H1 (cell line): Measurements from ENCODE around the gene BNIP2. TPM values are rescaled to one million over a fixed set of nuclear protein-coding genes. Genes with fewer than 3 reads are reported as not detected.

Experiments
- CTCF ChIA-PET: fragments of 300-600 bp; sonication (Branson Sonifier 250); formaldehyde crosslinking; loops from one replicate; lab custom pipeline; 2021; ENCODE audit not compliant: partially characterized antibody; lab: Charles Lee
- POLR2A ChIA-PET: fragments of 300-600 bp; sonication (Branson Sonifier 250); formaldehyde crosslinking; loops from one replicate; lab custom pipeline; 2021; ENCODE audit warnings: inconsistent platforms; ENCODE audit not compliant: partially characterized antibody; lab: Charles Lee
- DNase-seq, 2 experiments: peaks; one replicate each; pipeline versions ENCODE4 v3.0.0 to v3.0.0-alpha.2; 2010 to 2022; ENCODE audit warnings: low spot score in 2 of 2, low read depth in 1 of 2, mixed read lengths in 1 of 2
- FAIRE-seq: peaks from 2 replicates; lab custom pipeline; 2011; peaks lifted over from hg19 to GRCh38; lab: Jason Lieb, UNC
- H2AFZ ChIP-seq: 2 replicates; pipeline ENCODE4 v1.8.1; 2012; ENCODE audit warnings: low read length, inconsistent platforms
- H2AK5ac ChIP-seq: 2 replicates; pipeline ENCODE4 v1.6.1; 2013; ENCODE audit warnings: low read depth, low read length
- H2BK120ac ChIP-seq: replicated peaks from 2 replicates; pipeline ENCODE3; 2013; ENCODE audit warnings: low read depth, low read length, inconsistent platforms
- H2BK12ac ChIP-seq: 2 replicates; pipeline ENCODE4 v1.6.1; 2013; ENCODE audit warnings: low read depth, low read length
- H2BK15ac ChIP-seq: 2 replicates; pipeline ENCODE4 v1.6.1; 2013; ENCODE audit warnings: low read length
- H2BK20ac ChIP-seq: 2 replicates; pipeline ENCODE4 v1.6.1; 2013; ENCODE audit warnings: low read length
- H2BK5ac ChIP-seq: 2 replicates; pipeline ENCODE4 v1.6.1; 2013; ENCODE audit warnings: low read depth, low read length
- H3K14ac ChIP-seq: 2 replicates; pipeline ENCODE4 v1.6.1; 2013; ENCODE audit warnings: inconsistent platforms; ENCODE audit not compliant: insufficient read length
- H3K18ac ChIP-seq: 2 replicates; pipeline ENCODE4 v1.6.1; 2013; ENCODE audit warnings: low read length; ENCODE audit errors: extremely low read depth
- H3K23ac ChIP-seq: 2 replicates; pipeline ENCODE4 v1.6.1; 2013; ENCODE audit warnings: inconsistent platforms; ENCODE audit not compliant: insufficient read length
- H3K23me2 ChIP-seq: 2 replicates; pipeline ENCODE4 v1.6.1; 2013; ENCODE audit warnings: low read depth, low read length
- H3K27ac ChIP-seq: 2 replicates; pipeline ENCODE4 v1.6.1; 2011; ENCODE audit warnings: low read depth, low read length, inconsistent platforms
- H3K27me3 ChIP-seq, 4 experiments: replicated peaks in 1 of 4; 1 replicate in 1 of 4; 2 replicates in 3 of 4; pipeline versions ENCODE4 v1.6.1 to v1.8.1; 2011 to 2013; ENCODE audit warnings: low read length in 3 of 4, mild to moderate bottlenecking in 3 of 4, inconsistent platforms in 2 of 4, mixed read lengths in 2 of 4, moderate library complexity in 1 of 4; ENCODE audit not compliant: control insufficient read depth in 3 of 4, insufficient read depth in 3 of 4; ENCODE audit errors: extremely low read depth in 1 of 4
- H3K36me3 ChIP-seq, 4 experiments: 2 replicates each; pipeline versions ENCODE4 v1.6.1 to v1.8.1; 2011 to 2013; ENCODE audit warnings: mild to moderate bottlenecking in 4 of 4, low read length in 3 of 4, moderate library complexity in 2 of 4, control low read depth in 1 of 4, inconsistent platforms in 1 of 4; ENCODE audit not compliant: insufficient read depth in 4 of 4, control insufficient read depth in 2 of 4
- H3K4ac ChIP-seq: replicated peaks from 2 replicates; pipeline ENCODE3; 2013; ENCODE audit warnings: low read length, low read depth, mixed read lengths, inconsistent platforms; ENCODE audit not compliant: insufficient read length
- H3K4me1 ChIP-seq, 4 experiments: replicated peaks in 1 of 4; 1 replicate in 1 of 4; 2 replicates in 3 of 4; pipeline versions ENCODE4 v1.6.1 to v1.8.1; 2011 to 2013; ENCODE audit warnings: low read length in 3 of 4, inconsistent platforms in 2 of 4, mixed read lengths in 1 of 4; ENCODE audit not compliant: insufficient read depth in 4 of 4, control insufficient read depth in 3 of 4
- H3K4me2 ChIP-seq, 2 experiments: 2 replicates each; pipeline versions ENCODE4 v1.6.1 to v1.8.1; 2011 to 2013; ENCODE audit warnings: low read depth in 2 of 2, low read length in 2 of 2, control low read depth in 1 of 2, inconsistent platforms in 1 of 2, mild to moderate bottlenecking in 1 of 2; ENCODE audit not compliant: insufficient read depth in 1 of 2
- H3K4me3 ChIP-seq, 4 experiments: fragments of 200-600, 300-600 bp in 1 of 4; sonication (generic), shearing (Covaris generic), sonication (Bioruptor Twin) in 1 of 4; 2 replicates each; pipeline versions ENCODE4 v1.5.1 to v1.8.1; 2011 to 2016; ENCODE audit warnings: low read length in 4 of 4, low read depth in 3 of 4, control low read depth in 2 of 4, inconsistent platforms in 2 of 4, mild to moderate bottlenecking in 2 of 4, mixed read lengths in 1 of 4, moderate library complexity in 1 of 4; ENCODE audit not compliant: insufficient read depth in 2 of 4; ENCODE audit errors: extremely low read depth in 1 of 4
- H3K56ac ChIP-seq: replicated peaks from 2 replicates; pipeline ENCODE3; 2013; ENCODE audit warnings: low read depth, mild to moderate bottlenecking, mixed read lengths, low read length, inconsistent platforms; ENCODE audit not compliant: insufficient read length
- H3K79me1 ChIP-seq: 2 replicates; pipeline ENCODE4 v1.6.1; 2013; ENCODE audit warnings: low read depth, low read length, control low read depth
- H3K79me2 ChIP-seq, 2 experiments: 2 replicates each; pipeline versions ENCODE4 v1.6.1 to v1.8.1; 2012 to 2013; ENCODE audit warnings: low read length in 2 of 2, mild to moderate bottlenecking in 2 of 2, inconsistent platforms in 1 of 2; ENCODE audit not compliant: insufficient read depth in 2 of 2, control insufficient read depth in 1 of 2
- H3K9ac ChIP-seq, 4 experiments: replicated peaks in 1 of 4; 1 replicate in 1 of 4; 2 replicates in 3 of 4; pipeline versions ENCODE4 v1.6.1 to v1.8.1; 2011 to 2013; ENCODE audit warnings: low read depth in 3 of 4, low read length in 3 of 4, control low read depth in 2 of 4, mild to moderate bottlenecking in 2 of 4, moderate library complexity in 2 of 4, inconsistent platforms in 1 of 4; ENCODE audit errors: extremely low read depth in 1 of 4
- H3K9me3 ChIP-seq, 2 experiments: 2 replicates each; pipeline versions ENCODE4 v1.6.1 to v1.8.1; 2012 to 2013; ENCODE audit warnings: mild to moderate bottlenecking in 2 of 2, moderate library complexity in 2 of 2, control low read depth in 1 of 2, inconsistent platforms in 1 of 2, low read depth in 1 of 2, low read length in 1 of 2, mixed read lengths in 1 of 2; ENCODE audit not compliant: insufficient read depth in 2 of 2
- H4K20me1 ChIP-seq, 2 experiments: replicated peaks in 1 of 2; 2 replicates each; pipeline versions ENCODE3 to v1.8.1; 2011 to 2013; ENCODE audit warnings: inconsistent platforms in 2 of 2, low read length in 2 of 2, mild to moderate bottlenecking in 1 of 2; ENCODE audit not compliant: insufficient read depth in 2 of 2, control insufficient read depth in 1 of 2
- H4K5ac ChIP-seq: 2 replicates; pipeline ENCODE4 v1.6.1; 2013; ENCODE audit warnings: low read length, low read depth, mixed read lengths, inconsistent platforms; ENCODE audit not compliant: insufficient read length
- H4K8ac ChIP-seq: 2 replicates; pipeline ENCODE4 v1.8.0; 2013; ENCODE audit warnings: mild to moderate bottlenecking, moderate library complexity, low read length, inconsistent platforms; ENCODE audit not compliant: insufficient read depth; ENCODE audit errors: extremely low read depth
- H4K91ac ChIP-seq: replicated peaks from 2 replicates; pipeline ENCODE3; 2013; ENCODE audit warnings: low read length, mixed read lengths, inconsistent platforms; ENCODE audit not compliant: insufficient read length
- BCL11A ChIP-seq, 2 experiments: IDR thresholded peaks; one replicate each; pipeline ENCODE4 v1.6.1; 2011; ENCODE audit warnings: low read depth in 2 of 2, low read length in 2 of 2, mild to moderate bottlenecking in 2 of 2
- POU5F1 ChIP-seq: IDR thresholded peaks from 2 replicates; pipeline ENCODE4 v1.6.1; 2011; ENCODE audit warnings: low read depth, mild to moderate bottlenecking, low read length, moderate library complexity
- RXRA ChIP-seq: IDR thresholded peaks from 2 replicates; pipeline ENCODE4 v1.6.1; 2011; ENCODE audit warnings: low read depth, mild to moderate bottlenecking, low read length, moderate library complexity; ENCODE audit not compliant: insufficient read depth
- WGBS, 2 experiments: shearing (Covaris generic) in 1 of 2; methylation state at CpG; one replicate each; pipeline versions ENCODE4 v1.1.6 to v1.1.7; 2013 to 2015; ENCODE audit warnings: low lambda C conversion rate in 2 of 2, mixed read lengths in 2 of 2, inconsistent platforms in 1 of 2, low coverage in 1 of 2, missing lambda C conversion rate in 1 of 2; ENCODE audit not compliant: insufficient replicate concordance in 2 of 2, insufficient coverage in 1 of 2, insufficient read length in 1 of 2; ENCODE audit errors: extremely low coverage in 1 of 2, missing lambda C conversion rate in 1 of 2; 5-methylcytosine and 5-hydroxymethylcytosine counted together
- polyA plus RNA-seq, 7 experiments: library from polyadenylated mRNA; depleted of rRNA in 3 of 7; stranded (reverse) in 5 of 7; unstranded in 2 of 7; fragments of >200 nt in 5 of 7; fragments of 200-250 nt in 2 of 7; gene quantifications; 1 replicate in 5 of 7; 2 replicates in 1 of 7; 4 replicates in 1 of 7; pipeline versions ENCODE4 v1.2.1 to v1.2.3, GENCODE V29; 2011 to 2013; ENCODE audit warnings: missing spikeins in 2 of 7, mixed read lengths in 2 of 7
- total RNA-seq: library from RNA; stranded (reverse); fragmentation: NEBNext Ultra II Directional; extraction: Animal tissue kit (Norgen Biotek cat#: 25700); gene quantifications from 2 replicates; pipeline ENCODE4 v1.2.1, GENCODE V29; 2021

BNIP2 gene
- total and polyA plus RNA-seq, 2 of the 8 experiments (the other 6 are each of a cell fraction or from before 2014, with no cell fraction given), result 11.8 to 40.6 TPM

- Histone ChIP-seq H3K36me3 (peaks cover 6 to 70% (median 41%) of the 10 kb centered on the region in 4 experiments), H2AFZ (no peak overlapping the region), H2AK5ac (no peak overlapping the region), H3K79me1 (no peaks in the 10 kb centered on the region), H3K4me2 (no peak overlapping the region), H2BK15ac (no peak overlapping the region), H3K56ac (no peak overlapping the region), H3K9ac (no peak overlapping the region), H3K23me2 (no peaks in the 10 kb centered on the region), H4K5ac (no peak overlapping the region), H3K4me3 (no peak overlapping the region), H3K18ac (no peak overlapping the region), H3K27ac (no peak overlapping the region), H3K27me3 (no peaks in the 10 kb centered on the region), H2BK20ac (no peak overlapping the region), H4K91ac (no peak overlapping the region), H4K20me1 (peaks cover 4 to 5% of the 10 kb centered on the region in 2 experiments), H3K14ac (no peak overlapping the region), H3K23ac (no peak overlapping the region), H4K8ac (no peak overlapping the region), H2BK12ac (no peak overlapping the region), H3K4ac (no peak overlapping the region), H2BK5ac (no peak overlapping the region), H2BK120ac (no peak overlapping the region), H3K79me2 (peaks cover 0 to 11% of the 10 kb centered on the region in 2 experiments; a peak in 3 of 4 replicates), H3K4me1 (no peaks in the 10 kb centered on the region), H3K9me3 (no peaks in the 10 kb centered on the region)
- DNase-seq, result no peak
- FAIRE-seq, result no peak
- POLR2A ChIA-PET, result no interaction called here
- CTCF ChIA-PET, result interaction anchor here (1.2 kb wide), 1 partner anchor 146 kb away, joined by 3 read pairs; no protein-coding TSS in a partner anchor
- 82% methylated on average over 1 of the region's 1 CpG; no CpG with 5 or more reads in 1 of the 2 experiments for WGBS, 2 experiments
- TF ChIP-seq BCL11A (IDR thresholded peaks at IDR 0.05; ENCODE audit: low read depth in 2 of 2, low read length in 2 of 2), result no peak
- no peak for TF ChIP-seq POU5F1
- TF ChIP-seq RXRA, result no peak
Measured at GRCh38 chr15:59678620-59679019, 10.5 kb downstream of the BNIP2 start.
